Vagina (tissue), 2 donors: ENCODE data around the gene NCBP1. TPM values are rescaled to one million over a fixed set of nuclear protein-coding genes. Genes with fewer than 3 reads are reported as not detected.
"Not testable (repeated sequence)": the region's sequence is repeated elsewhere in the genome, so short reads cannot be mapped to it uniquely, and the experiment has no call there.

Source experiments
- DNase-seq, 2 donors: peaks; one replicate each; pipeline ENCODE4 v3.0.0-alpha.2; 2017; ENCODE audit errors: extremely low spot score in 2 of 2
- H3K27ac ChIP-seq: fragments of 200-600 bp; sonication (generic); one replicate; pipeline ENCODE4 v1.5.1; 2019
- H3K27me3 ChIP-seq: fragments of 200-600 bp; sonication (generic); one replicate; pipeline ENCODE4 v1.5.1; 2019
- H3K36me3 ChIP-seq, 2 donors: fragments of 200-600 bp; sonication (generic); one replicate each; pipeline ENCODE4 v1.5.1; 2017 to 2019
- H3K4me1 ChIP-seq: fragments of 200-600 bp; sonication (generic); one replicate; pipeline ENCODE4 v1.5.1; 2019
- H3K4me3 ChIP-seq, 2 donors: fragments of 200-600 bp; sonication (generic); 1 replicate in 1 of 2; 2 replicates in 1 of 2; pipeline ENCODE4 v1.5.1; 2016 to 2019
- H3K9me3 ChIP-seq: fragments of 200-600 bp; sonication (generic); one replicate; pipeline ENCODE4 v1.5.1; 2019
- POLR2A ChIP-seq, 2 donors: fragments of 450-650 bp; IDR thresholded peaks; one replicate each; pipeline ENCODE4 v1.6.1; 2017; ENCODE audit warnings: antibody characterized with exemption in 2 of 2, mild to moderate bottlenecking in 2 of 2, moderate library complexity in 2 of 2
- POLR2AphosphoS5 ChIP-seq, 2 donors: sonication (generic); formaldehyde crosslinking; IDR thresholded peaks; one replicate each; pipeline ENCODE4 v1.9.0; 2017; ENCODE audit warnings: antibody characterized with exemption in 2 of 2, mild to moderate bottlenecking in 2 of 2, low read depth in 1 of 2; ENCODE audit not compliant: insufficient read depth in 1 of 2
- intact Hi-C: fragments of 100-400 bp; cut with DNase I; formaldehyde crosslinking; loops from one replicate; pipeline ENCODE4 v1.15.1; 2023
- total RNA-seq: library from RNA; depleted of rRNA; stranded (reverse); fragments of >200 nt; gene quantifications from one replicate; pipeline ENCODE4 v1.2.3, GENCODE V29; 2016
- TF ChIP-seq, protein P1 (sequence below), 3 experiments: fragments of 450-650 bp in 2 of 3; fragments of 200-600 bp in 1 of 3; sonication (generic) in 1 of 3; IDR thresholded peaks; one replicate each; pipeline ENCODE4 v1.5.1; 2017 to 2019; ENCODE audit warnings: antibody characterized with exemption in 3 of 3, mild to moderate bottlenecking in 2 of 3, moderate library complexity in 2 of 3

Gene NCBP1
- total RNA-seq = 23.3 TPM

GRCh38 chr9:97632985-97633858, at the start of gene NCBP1, which contains the start of gene TSTD2:
Gene NCBP1, plus strand, starts transcription at chr9:97633821. Its CDS starts 61 bp downstream, at chr9:97633882.
Gene TSTD2, minus strand, starts transcription at chr9:97633368. Its CDS starts 5,806 bp downstream, at chr9:97627562.
- intact Hi-C loops = no loop called here
- peaks cover 62% of the 10 kb centered on the region for H3K4me1 ChIP-seq
- DNase-seq = peak in 1 of 2 donors; percentile 98
- H3K9me3 ChIP-seq = no peaks in the 10 kb centered on the region
- peak within 1 kb of the TSS; percentile 98 for H3K27ac ChIP-seq
- H3K36me3 ChIP-seq = no peaks in the 10 kb centered on the region
- peak in 1 of 2 donors; percentile 71 for TF ChIP-seq POLR2A (IDR thresholded peaks at IDR 0.05)
- peak; percentile 93 for TF ChIP-seq POLR2AphosphoS5 (IDR thresholded peaks at IDR 0.05; ENCODE audit: insufficient read depth in 1 of 2, low read depth in 1 of 2)
- TF ChIP-seq, protein P1, sequence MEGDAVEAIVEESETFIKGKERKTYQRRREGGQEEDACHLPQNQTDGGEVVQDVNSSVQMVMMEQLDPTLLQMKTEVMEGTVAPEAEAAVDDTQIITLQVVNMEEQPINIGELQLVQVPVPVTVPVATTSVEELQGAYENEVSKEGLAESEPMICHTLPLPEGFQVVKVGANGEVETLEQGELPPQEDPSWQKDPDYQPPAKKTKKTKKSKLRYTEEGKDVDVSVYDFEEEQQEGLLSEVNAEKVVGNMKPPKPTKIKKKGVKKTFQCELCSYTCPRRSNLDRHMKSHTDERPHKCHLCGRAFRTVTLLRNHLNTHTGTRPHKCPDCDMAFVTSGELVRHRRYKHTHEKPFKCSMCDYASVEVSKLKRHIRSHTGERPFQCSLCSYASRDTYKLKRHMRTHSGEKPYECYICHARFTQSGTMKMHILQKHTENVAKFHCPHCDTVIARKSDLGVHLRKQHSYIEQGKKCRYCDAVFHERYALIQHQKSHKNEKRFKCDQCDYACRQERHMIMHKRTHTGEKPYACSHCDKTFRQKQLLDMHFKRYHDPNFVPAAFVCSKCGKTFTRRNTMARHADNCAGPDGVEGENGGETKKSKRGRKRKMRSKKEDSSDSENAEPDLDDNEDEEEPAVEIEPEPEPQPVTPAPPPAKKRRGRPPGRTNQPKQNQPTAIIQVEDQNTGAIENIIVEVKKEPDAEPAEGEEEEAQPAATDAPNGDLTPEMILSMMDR (IDR thresholded peaks at IDR 0.05) = no peak
- no peaks in the 10 kb centered on the region for H3K27me3 ChIP-seq
- peak within 1 kb of the TSS; percentile 92 to 93 for H3K4me3 ChIP-seq

DNA sequence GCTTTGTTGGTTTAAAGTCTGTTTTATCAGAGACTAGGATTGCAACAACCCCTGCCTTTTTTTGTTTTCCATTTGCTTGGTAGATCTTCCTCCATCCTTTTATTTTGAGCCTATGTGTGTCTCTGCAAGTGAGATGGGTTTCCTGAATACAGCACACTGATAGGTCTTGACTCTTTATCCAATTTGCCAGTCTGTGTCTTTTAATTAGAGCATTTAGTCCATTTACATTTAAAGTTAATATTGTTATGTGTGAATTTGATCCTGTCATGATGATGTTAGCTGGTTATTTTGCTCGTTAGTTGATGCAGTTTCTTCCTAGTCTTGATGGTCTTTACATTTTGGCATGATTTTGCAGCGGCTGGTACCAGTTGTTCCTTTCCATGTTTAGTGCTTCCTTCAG, 48.8 kb upstream of the NCBP1 start:
- H3K4me3 ChIP-seq, H3K27ac ChIP-seq, DNase-seq, H3K9me3 ChIP-seq, H3K4me1 ChIP-seq, H3K27me3 ChIP-seq, H3K36me3 ChIP-seq, intact Hi-C loops: not testable (repeated sequence)

GRCh38 chr9:97586909-97587308, 46.7 kb upstream of the NCBP1 start:
- H3K9me3 ChIP-seq, H3K27ac ChIP-seq, H3K4me1 ChIP-seq, intact Hi-C loops, DNase-seq, H3K27me3 ChIP-seq, H3K4me3 ChIP-seq, H3K36me3 ChIP-seq: not testable (repeated sequence)

- Histone ChIP-seq H3K4me3 (no peak overlapping the region), H3K36me3 (peaks cover 0 to 8% of the 10 kb centered on the region in 2 donors), H3K27ac (no peak overlapping the region), H3K4me1 (peaks cover 7% of the 10 kb centered on the region), H3K9me3 (no peaks in the 10 kb centered on the region), H3K27me3 (no peaks in the 10 kb centered on the region)
- peak in 1 of 2 donors; percentile 69 for DNase-seq
- intact Hi-C loops = loop anchor here (10.0 kb wide), 1 partner anchor 87 kb away; the partner anchor contains the start of gene TMOD1
- TF ChIP-seq POLR2AphosphoS5 (IDR thresholded peaks at IDR 0.05; ENCODE audit: insufficient read depth in 1 of 2, low read depth in 1 of 2) = no peak
- TF ChIP-seq, protein P1 (IDR thresholded peaks at IDR 0.05) = no peak
- TF ChIP-seq POLR2A (IDR thresholded peaks at IDR 0.05) = no peak
Measured at GRCh38 chr9:97591535-97591934, 42.1 kb upstream of the NCBP1 start.

- Histone ChIP-seq H3K9me3 (no peaks in the 10 kb centered on the region), H3K36me3 (peaks cover 0 to 8% of the 10 kb centered on the region in 2 donors), H3K27me3 (no peaks in the 10 kb centered on the region), H3K4me3 (no peak overlapping the region), H3K4me1 (peaks cover 13% of the 10 kb centered on the region), H3K27ac (no peak overlapping the region)
- DNase-seq = no peak
- TF ChIP-seq, protein P1 (IDR thresholded peaks at IDR 0.05) = no peak
- intact Hi-C loops = loop anchor here (10.0 kb wide), 1 partner anchor 87 kb away; the partner anchor contains the start of gene TMOD1
Measured at GRCh38 chr9:97592126-97592525, 41.5 kb upstream of the NCBP1 start.

DNA sequence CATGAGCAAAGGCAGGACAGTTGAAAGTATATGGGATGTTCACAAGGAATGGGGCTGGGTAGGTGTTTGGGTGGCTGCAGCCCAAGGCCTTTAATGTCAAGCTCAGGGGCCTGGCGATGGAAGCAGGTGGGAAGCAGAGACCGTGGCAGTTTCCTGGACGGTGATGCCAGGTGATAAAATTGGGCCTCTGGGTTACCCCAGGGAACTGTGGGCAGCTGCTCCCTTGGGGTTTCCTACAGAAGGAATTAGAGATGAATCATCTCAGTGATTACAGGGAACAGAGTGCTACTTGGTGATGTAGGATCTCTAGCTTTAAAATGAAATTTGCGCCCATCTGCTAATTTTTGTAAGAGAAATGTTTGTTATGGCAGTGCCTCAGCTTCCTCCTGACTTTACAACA, 39.7 kb upstream of the NCBP1 start:
- H3K4me3 ChIP-seq = no peak overlapping the region
- H3K4me1 ChIP-seq = peaks cover 26% of the 10 kb centered on the region
- intact Hi-C loops = loop anchor here (10.0 kb wide), 1 partner anchor 89 kb away; the partner anchor contains the start of gene TMOD1
- H3K9me3 ChIP-seq = no peaks in the 10 kb centered on the region
- no peak for TF ChIP-seq POLR2A (IDR thresholded peaks at IDR 0.05)
- no peak for TF ChIP-seq POLR2AphosphoS5 (IDR thresholded peaks at IDR 0.05; ENCODE audit: insufficient read depth in 1 of 2, low read depth in 1 of 2)
- TF ChIP-seq, protein P1 (IDR thresholded peaks at IDR 0.05) = no peak
- H3K27ac ChIP-seq = peak overlapping the region; percentile 28
- H3K27me3 ChIP-seq = no peaks in the 10 kb centered on the region
- DNase-seq = no peak
- H3K36me3 ChIP-seq = peaks cover 0 to 8% of the 10 kb centered on the region in 2 donors
